GM18870 (cell line): ENCODE measurements around the gene CNOT8.

ENCODE experiments used
- ATAC-seq: cut with Tn5 transposase; IDR thresholded peaks from one replicate; pipeline ENCODE4 v1.9.1; 2021; ENCODE audit warnings: moderate library complexity; ENCODE audit not compliant: unreplicated experiment

Gene CNOT8

GRCh38 chr5:154863291-154864080 lies 5.1 kb downstream of the CNOT8 start:
- no peak for ATAC-seq

- no peak for ATAC-seq
These were observed 7.2 kb downstream of the CNOT8 start for GRCh38 chr5:154865466-154866184.

GRCh38 chr5:154866841-154867240 lies 8.4 kb downstream of the CNOT8 start:
- ATAC-seq = no peak

GRCh38 chr5:154868702-154869101 lies 10.3 kb downstream of the CNOT8 start:
- ATAC-seq = no peak

- no peak for ATAC-seq
These were observed 13.3 kb downstream of the CNOT8 start for GRCh38 chr5:154871734-154872133.

GRCh38 chr5:154873791-154874331 lies 15.4 kb downstream of the CNOT8 start:
- no peak for ATAC-seq

GRCh38 chr5:154878642-154879335 lies 20.4 kb downstream of the CNOT8 start:
- ATAC-seq = no peak

- ATAC-seq = no peak
These were observed 23.6 kb downstream of the CNOT8 start for GRCh38 chr5:154881986-154882385.

- no peak for ATAC-seq
These were observed 26.0 kb downstream of the CNOT8 start for GRCh38 chr5:154884424-154884823.

- no peak for ATAC-seq
These were observed 27.0 kb downstream of the CNOT8 start for GRCh38 chr5:154885439-154885838.

- no peak for ATAC-seq
These were observed 33.9 kb downstream of the CNOT8 start for GRCh38 chr5:154892369-154892771.

GRCh38 chr5:154893381-154893780 lies 35.0 kb downstream of the CNOT8 start:
- ATAC-seq = no peak

GRCh38 chr5:154895606-154896561 lies 37.5 kb downstream of the CNOT8 start:
- ATAC-seq = no peak

- no peak for ATAC-seq
These were observed 38.2 kb downstream of the CNOT8 start for GRCh38 chr5:154896562-154897165.

GRCh38 chr5:154898210-154898609 lies 39.8 kb downstream of the CNOT8 start:
- no peak for ATAC-seq

- ATAC-seq = no peak
These were observed 40.9 kb downstream of the CNOT8 start for GRCh38 chr5:154899151-154899816.

GRCh38 chr5:154900066-154900465 lies 41.6 kb downstream of the CNOT8 start:
- ATAC-seq = no peak

- no peak for ATAC-seq
These were observed 42.8 kb downstream of the CNOT8 start for GRCh38 chr5:154901276-154901675.

GRCh38 chr5:154901913-154902312 lies 43.5 kb downstream of the CNOT8 start:
- no peak for ATAC-seq
